Caco-2 (cell line): Measurements from ENCODE around the gene CDCA3. TPM values are rescaled to one million over a fixed set of nuclear protein-coding genes. Genes with fewer than 3 reads are reported as not detected.
A peak's percentile ranks its signal among the peaks of the same experiment; 100 is the strongest.
"Not testable (repeated sequence)": the region's sequence is repeated elsewhere in the genome, so short reads cannot be mapped to it uniquely, and the experiment has no call there.

Source experiments
- BruUV-seq: library from RNA; stranded (reverse); fragments of 400-500 nt; replicated peaks from 2 replicates; lab custom pipeline; 2021; lab: Mats Ljungman, UMichigan
- CTCF ChIA-PET: fragments of 300-600 bp; sonication (Branson Sonifier 250); formaldehyde crosslinking; loops from one replicate; lab custom pipeline; 2022; ENCODE audit warnings: antibody characterized with exemption; lab: Charles Lee
- POLR2A ChIA-PET: fragments of 300-600 bp; sonication (Branson Sonifier 250); formaldehyde crosslinking; loops from one replicate; lab custom pipeline; 2022; ENCODE audit warnings: antibody characterized with exemption; lab: Charles Lee
- DNase-seq, 2 experiments: peaks; one replicate each; pipeline versions ENCODE4 v3.0.0 to v3.0.0-alpha.2; 2020 to 2022
- H3K27me3 ChIP-seq: replicated peaks from 2 replicates; pipeline ENCODE4 v1.6.0; 2011; ENCODE audit warnings: low read length; ENCODE audit not compliant: control insufficient read depth, insufficient read depth
- H3K36me3 ChIP-seq: 2 replicates; pipeline ENCODE4 v1.5.1; 2011; ENCODE audit warnings: low read length; ENCODE audit not compliant: control insufficient read depth, insufficient read depth
- H3K4me1 ChIP-seq: fragments of 250-450 bp; sonication (Bioruptor Pico); 2 replicates; pipeline ENCODE4 v1.5.1; 2020; ENCODE audit warnings: mild to moderate bottlenecking
- H3K4me3 ChIP-seq: 2 replicates; pipeline ENCODE4 v1.5.1; 2011; ENCODE audit warnings: low read depth, mild to moderate bottlenecking, control low read depth, low read length
- H3K9me3 ChIP-seq: fragments of 250-450 bp; sonication (Bioruptor Pico); 2 replicates; pipeline ENCODE4 v1.5.1; 2020; ENCODE audit warnings: mild to moderate bottlenecking, moderate library complexity
- H3K27ac Mint-ChIP-seq: one replicate; pipeline ENCODE4 v1.8.0; 2022; ENCODE audit warnings: mixed read lengths; ENCODE audit not compliant: unreplicated experiment
- H3K27me3 Mint-ChIP-seq: one replicate; pipeline ENCODE4 v1.8.0; 2022; ENCODE audit warnings: mixed read lengths; ENCODE audit not compliant: insufficient read depth, unreplicated experiment
- H3K36me3 Mint-ChIP-seq: one replicate; pipeline ENCODE4 v1.8.0; 2022; ENCODE audit warnings: mild to moderate bottlenecking, mixed read lengths; ENCODE audit not compliant: insufficient read depth, unreplicated experiment
- H3K4me1 Mint-ChIP-seq: one replicate; pipeline ENCODE4 v1.8.0; 2022; ENCODE audit warnings: low read depth, mixed read lengths; ENCODE audit not compliant: unreplicated experiment
- H3K4me3 Mint-ChIP-seq: one replicate; pipeline ENCODE4 v1.8.0; 2022; ENCODE audit warnings: mild to moderate bottlenecking, moderate library complexity, mixed read lengths; ENCODE audit not compliant: unreplicated experiment
- H3K9me3 Mint-ChIP-seq: one replicate; pipeline ENCODE4 v1.8.0; 2022; ENCODE audit warnings: mixed read lengths; ENCODE audit not compliant: unreplicated experiment
- CTCF ChIP-seq, 2 experiments: fragments of 200-600 bp in 1 of 2; IDR thresholded peaks; 1 replicate in 1 of 2; 2 replicates in 1 of 2; pipeline versions ENCODE4 v1.5.1 to v1.8.0; 2011 to 2022; ENCODE audit warnings: antibody characterized with exemption in 1 of 2, control low read depth in 1 of 2, inconsistent platforms in 1 of 2, low read depth in 1 of 2, low read length in 1 of 2, mild to moderate bottlenecking in 1 of 2, moderate library complexity in 1 of 2; ENCODE audit not compliant: insufficient read depth in 1 of 2, severe bottlenecking in 1 of 2, unreplicated experiment in 1 of 2
- intact Hi-C: fragments of 100-400 bp; cut with micrococcal nuclease; formaldehyde crosslinking; loops from one replicate; pipeline ENCODE4 v1.10.0; 2022; ENCODE audit not compliant: unreplicated experiment
- total RNA-seq: library from RNA; stranded (reverse); gene quantifications from 2 replicates; pipeline ENCODE4 v1.2.3, GENCODE V29; 2022

CDCA3 gene
- total RNA-seq, 1 experiment from 2014 or later = 147 TPM

- Mint-ChIP-seq H3K27me3 (no peaks in the 10 kb centered on the region), H3K4me1 (peaks cover 21% of the 10 kb centered on the region), H3K4me3 (no peak overlapping the region), H3K36me3 (peaks cover 72% of the 10 kb centered on the region), H3K27ac (peak overlapping the region; percentile 98), H3K9me3 (no peaks in the 10 kb centered on the region)
- H3K36me3 ChIP-seq = peaks cover 6% of the 10 kb centered on the region; the same call in 1 of the 2 replicates
- H3K4me3 ChIP-seq = no peak overlapping the region
- H3K9me3 ChIP-seq = no peaks in the 10 kb centered on the region
- no peaks in the 10 kb centered on the region for H3K27me3 ChIP-seq
- no peak for TF ChIP-seq CTCF (IDR thresholded peaks at IDR 0.05; ENCODE audit: insufficient read depth in 1 of 2, low read depth in 1 of 2, low read length in 1 of 2, severe bottlenecking in 1 of 2, unreplicated experiment in 1 of 2)
- CTCF ChIA-PET = interaction anchor here (2.9 kb wide), 1 partner anchor 16 kb away, joined by 12 read pairs; the partner anchor contains the start of gene SPSB2
- DNase-seq = no peak
- intact Hi-C loops = no loop called here
- BruUV-seq = no TSS peak
- peaks cover 50% of the 10 kb centered on the region for H3K4me1 ChIP-seq
- POLR2A ChIA-PET = no interaction called here
These were observed 37.3 kb upstream of the CDCA3 start for GRCh38 chr12:6888360-6888759.

GRCh38 chr12:6887460-6887859 is 36.4 kb upstream of the CDCA3 start:
- Histone ChIP-seq H3K9me3 (no peaks in the 10 kb centered on the region), H3K36me3 (peaks cover 6% of the 10 kb centered on the region; the same call in 1 of the 2 replicates), H3K4me1 (peaks cover 50% of the 10 kb centered on the region), H3K27me3 (no peaks in the 10 kb centered on the region), H3K4me3 (no peak overlapping the region)
- Mint-ChIP-seq H3K27me3 (no peaks in the 10 kb centered on the region), H3K36me3 (peaks cover 80% of the 10 kb centered on the region), H3K27ac (peak overlapping the region; percentile 98), H3K4me3 (no peak overlapping the region), H3K9me3 (no peaks in the 10 kb centered on the region), H3K4me1 (peaks cover 21% of the 10 kb centered on the region)
- peak in 1 of 2 experiments; percentile 48 for DNase-seq
- CTCF ChIA-PET = interaction anchor here (0.6 to 2.9 kb wide), 4 partner anchors 15 to 121 kb away, joined by 3 to 12 read pairs (median 3); partner anchors contain the start of gene SPSB2
- no peak for TF ChIP-seq CTCF (IDR thresholded peaks at IDR 0.05; ENCODE audit: insufficient read depth in 1 of 2, low read depth in 1 of 2, low read length in 1 of 2, severe bottlenecking in 1 of 2, unreplicated experiment in 1 of 2)
- POLR2A ChIA-PET = interaction anchor here (1.9 kb wide), 1 partner anchor 15 kb away, joined by 12 read pairs; the partner anchor contains the start of gene SPSB2
- BruUV-seq = no TSS peak
- intact Hi-C loops = no loop called here

- not testable (repeated sequence) for H3K36me3 ChIP-seq, H3K27me3 ChIP-seq, H3K27me3 Mint-ChIP-seq, H3K4me3 ChIP-seq, H3K9me3 ChIP-seq, H3K9me3 Mint-ChIP-seq
- peaks cover 47% of the 10 kb centered on the region for H3K4me1 ChIP-seq
- Mint-ChIP-seq H3K36me3 (peaks cover 83% of the 10 kb centered on the region), H3K4me1 (peaks cover 21% of the 10 kb centered on the region), H3K27ac (peak overlapping the region; percentile 98), H3K4me3 (peak overlapping the region; percentile 74)
- DNase-seq = peak; percentile 88 to 94
- BruUV-seq = TSS peak; percentile 9
- intact Hi-C loops = loop anchor here (1.0 kb wide), 1 partner anchor 13 kb away; the partner anchor contains the start of gene SPSB2
- ChIA-PET CTCF (interaction anchor here (0.6 to 2.9 kb wide), 4 partner anchors 14 to 120 kb away, joined by 3 to 12 read pairs (median 3); partner anchors contain the start of gene SPSB2), POLR2A (interaction anchor here (0.6 to 1.9 kb wide), 3 partner anchors 14 to 781 kb away, joined by 3 to 12 read pairs (median 4); partner anchors contain the start of gene SPSB2)
These were observed 35.3 kb upstream of the CDCA3 start for GRCh38 chr12:6886206-6886999.
